Parietal lobe (tissue), 1 donor: Measurements from ENCODE around the gene CRP. TPM values are rescaled to one million over a fixed set of nuclear protein-coding genes. Genes with fewer than 3 reads are reported as not detected.

Experiments
- total RNA-seq: library from RNA; depleted of rRNA; stranded (reverse); fragments of >200 nt; gene quantifications from one replicate; pipeline ENCODE4 v1.2.3, GENCODE V29; 2014

The CRP gene
- not detected for total RNA-seq

GRCh38 chr1:159714529-159714928, at the start of gene CRP:
Gene CRP, minus strand, starts transcription at chr1:159714589. Its CDS starts 104 bp downstream, at chr1:159714485.

Other genes starting within 250 kb of the CRP start
- gene OR10J5, start 178.6 kb downstream of the CRP start, total RNA-seq = not detected
- not detected for gene APCS, start 126.8 kb downstream of the CRP start, total RNA-seq
- gene DUSP23, start 66.4 kb upstream of the CRP start, total RNA-seq = 16.0 TPM
- gene FCRL6, start 87.8 kb upstream of the CRP start, total RNA-seq = not detected
- not detected for gene SLAMF8, start 112.3 kb upstream of the CRP start, total RNA-seq
- gene VSIG8, start 148.1 kb upstream of the CRP start, total RNA-seq = 0.31 TPM
- 0.63 TPM for gene CFAP45, start 185.6 kb upstream of the CRP start, total RNA-seq
- gene TAGLN2, start 210.9 kb upstream of the CRP start, total RNA-seq = 16.9 TPM
- gene IGSF9, start 231.0 kb upstream of the CRP start, total RNA-seq = 10.6 TPM
- not detected for gene SLAMF9, start 239.6 kb upstream of the CRP start, total RNA-seq